Measurements from ENCODE around the gene MAD2L2.

Gene MAD2L2

DNA sequence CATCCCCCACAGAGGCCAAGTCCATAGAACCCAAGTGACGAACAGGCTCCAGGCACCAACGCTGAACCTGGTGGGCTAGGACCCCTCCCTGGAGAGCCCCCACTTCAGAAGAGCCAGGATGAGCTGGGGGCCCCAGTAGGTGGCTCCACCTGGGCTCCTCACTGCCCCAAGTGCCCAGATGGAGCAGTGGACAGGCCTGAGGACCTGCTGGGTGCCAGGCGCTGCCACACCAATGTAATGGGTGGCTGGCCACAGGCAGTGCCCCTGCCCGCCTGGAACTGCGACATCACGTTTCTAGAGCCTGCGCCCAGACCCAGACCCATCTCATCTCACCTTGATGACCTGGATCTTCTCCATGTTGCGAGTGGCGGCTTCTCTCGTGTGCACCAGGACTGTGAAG, 5.6 kb downstream of the MAD2L2 start:
- TF ChIP-seq RAD21 (IDR thresholded peaks at IDR 0.05; ENCODE audit: low read depth) (no peak), TEAD4 (IDR thresholded peaks at IDR 0.05) (no peak), EP300 (IDR thresholded peaks at IDR 0.05; ENCODE audit: borderline replicate concordance) (no peak), TAF1 (IDR thresholded peaks at IDR 0.05; ENCODE audit: low read depth) (no peak), USF1 (IDR thresholded peaks at IDR 0.05) (no peak), YY1 (IDR thresholded peaks at IDR 0.05; ENCODE audit: low read depth) (no peak), REST (IDR thresholded peaks at IDR 0.05; ENCODE audit: low read depth) (no peak), EGR1 (IDR thresholded peaks at IDR 0.05) (no peak), CEBPB (IDR thresholded peaks at IDR 0.05) (no peak), CREB1 (IDR thresholded peaks at IDR 0.05; ENCODE audit: low read depth) (no peak), MAX (IDR thresholded peaks at IDR 0.05) (no peak), ZBTB7A (IDR thresholded peaks at IDR 0.05; ENCODE audit: low read depth) (no peak), TCF12 (IDR thresholded peaks at IDR 0.05; ENCODE audit: low read depth) (no peak)

DNA sequence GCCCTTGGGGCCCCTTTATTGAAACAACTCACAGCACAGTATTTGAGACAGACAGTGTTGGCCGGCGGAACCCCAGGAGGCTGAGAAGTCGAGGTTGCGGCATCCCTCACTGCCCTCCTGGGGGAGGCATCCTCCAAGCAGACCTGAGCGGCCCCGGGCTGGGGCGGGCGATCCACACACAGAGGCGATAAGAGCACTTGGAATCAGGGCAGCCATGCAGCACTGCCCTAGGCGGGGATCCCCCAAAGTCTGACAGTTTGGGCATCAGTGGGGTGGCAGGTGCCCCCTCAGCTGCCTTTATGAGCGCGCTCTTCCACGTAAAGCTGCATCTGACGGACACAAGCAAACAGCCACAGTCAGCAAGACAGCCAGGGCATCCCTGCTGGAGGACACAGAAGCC, 6.5 kb downstream of the MAD2L2 start:
- no peak for TF ChIP-seq CREB1 (IDR thresholded peaks at IDR 0.05; ENCODE audit: low read depth)
- no peak for TF ChIP-seq NFIC (IDR thresholded peaks at IDR 0.05)
- TF ChIP-seq EGR1 (IDR thresholded peaks at IDR 0.05), result no peak
- TF ChIP-seq YY1 (IDR thresholded peaks at IDR 0.05; ENCODE audit: low read depth), result no peak
- no peak for TF ChIP-seq MAX (IDR thresholded peaks at IDR 0.05)
- TF ChIP-seq RAD21 (IDR thresholded peaks at IDR 0.05; ENCODE audit: low read depth), result no peak
- no peak for TF ChIP-seq CEBPB (IDR thresholded peaks at IDR 0.05)
- no peak for TF ChIP-seq FOXM1 (IDR thresholded peaks at IDR 0.05; ENCODE audit: borderline replicate concordance, low read depth)
- TF ChIP-seq EP300 (IDR thresholded peaks at IDR 0.05; ENCODE audit: borderline replicate concordance), result no peak

GRCh38 chr1:11673089-11673769, 7.7 kb downstream of the MAD2L2 start:
- TF ChIP-seq FOXM1 (IDR thresholded peaks at IDR 0.05; ENCODE audit: borderline replicate concordance, low read depth) (no peak), YY1 (IDR thresholded peaks at IDR 0.05; ENCODE audit: low read depth) (no peak), CEBPB (IDR thresholded peaks at IDR 0.05) (no peak), ZBTB7A (IDR thresholded peaks at IDR 0.05; ENCODE audit: low read depth) (no peak), USF1 (IDR thresholded peaks at IDR 0.05) (no peak), MAX (IDR thresholded peaks at IDR 0.05) (no peak), TEAD4 (IDR thresholded peaks at IDR 0.05) (no peak), NFIC (IDR thresholded peaks at IDR 0.05) (no peak), REST (IDR thresholded peaks at IDR 0.05; ENCODE audit: low read depth) (no peak)

GRCh38 chr1:11671544-11672286, 9.2 kb downstream of the MAD2L2 start:
- TF ChIP-seq USF1 (IDR thresholded peaks at IDR 0.05) (no peak), REST (IDR thresholded peaks at IDR 0.05; ENCODE audit: low read depth) (no peak), NFIC (IDR thresholded peaks at IDR 0.05) (no peak), RAD21 (IDR thresholded peaks at IDR 0.05; ENCODE audit: low read depth) (no peak), CREB1 (IDR thresholded peaks at IDR 0.05; ENCODE audit: low read depth) (no peak), YY1 (IDR thresholded peaks at IDR 0.05; ENCODE audit: low read depth) (no peak), EGR1 (IDR thresholded peaks at IDR 0.05) (no peak), TCF12 (IDR thresholded peaks at IDR 0.05; ENCODE audit: low read depth) (no peak), EP300 (IDR thresholded peaks at IDR 0.05; ENCODE audit: borderline replicate concordance) (no peak), TAF1 (IDR thresholded peaks at IDR 0.05; ENCODE audit: low read depth) (no peak), FOXM1 (IDR thresholded peaks at IDR 0.05; ENCODE audit: borderline replicate concordance, low read depth) (no peak), CEBPB (IDR thresholded peaks at IDR 0.05) (no peak), ZBTB7A (IDR thresholded peaks at IDR 0.05; ENCODE audit: low read depth) (no peak), TEAD4 (IDR thresholded peaks at IDR 0.05) (no peak), MAX (IDR thresholded peaks at IDR 0.05) (no peak)

All from Ishikawa (cell line).